H1 (cell line): ENCODE results near the gene PDE6B. TPM values are rescaled to one million over a fixed set of nuclear protein-coding genes. Genes with fewer than 3 reads are reported as not detected.

Source experiments
- CHD7 ChIP-seq: fragments of 300-600 bp; sonication (generic); IDR thresholded peaks from 2 replicates; pipeline ENCODE4 v1.7.1; 2012; ENCODE audit warnings: low read length, moderate library complexity, mild to moderate bottlenecking, inconsistent platforms; ENCODE audit not compliant: insufficient replicate concordance
- RAD21 ChIP-seq, 2 experiments: IDR thresholded peaks in 1 of 2; conservative IDR thresholded peaks in 1 of 2; 2 replicates each; pipeline ENCODE4 v1.6.1; 2011; ENCODE audit warnings: low read depth in 2 of 2, low read length in 2 of 2, improper control_type of control experiment in 1 of 2, inconsistent platforms in 1 of 2, mild to moderate bottlenecking in 1 of 2, moderate library complexity in 1 of 2
- RXRA ChIP-seq: IDR thresholded peaks from 2 replicates; pipeline ENCODE4 v1.6.1; 2011; ENCODE audit warnings: low read depth, mild to moderate bottlenecking, low read length, moderate library complexity; ENCODE audit not compliant: insufficient read depth
- SP4 ChIP-seq: IDR thresholded peaks from 2 replicates; pipeline ENCODE4 v1.6.1; 2012; ENCODE audit warnings: low read length, inconsistent platforms
- SRF ChIP-seq: IDR thresholded peaks from 2 replicates; pipeline ENCODE4 v1.6.1; 2011; ENCODE audit warnings: mild to moderate bottlenecking, low read depth, low read length, moderate library complexity
- polyA plus RNA-seq, 7 experiments: library from polyadenylated mRNA; depleted of rRNA in 3 of 7; stranded (reverse) in 5 of 7; unstranded in 2 of 7; fragments of >200 nt in 5 of 7; fragments of 200-250 nt in 2 of 7; gene quantifications; 1 replicate in 5 of 7; 2 replicates in 1 of 7; 4 replicates in 1 of 7; pipeline versions ENCODE4 v1.2.1 to v1.2.3, GENCODE V29; 2011 to 2013; ENCODE audit warnings: missing spikeins in 2 of 7, mixed read lengths in 2 of 7
- total RNA-seq: library from RNA; stranded (reverse); fragmentation: NEBNext Ultra II Directional; extraction: Animal tissue kit (Norgen Biotek cat#: 25700); gene quantifications from 2 replicates; pipeline ENCODE4 v1.2.1, GENCODE V29; 2021

Gene PDE6B
- total and polyA plus RNA-seq, 2 of the 8 experiments (the other 6 are each of a cell fraction or from before 2014, with no cell fraction given), result 4.1 to 8.4 TPM

DNA sequence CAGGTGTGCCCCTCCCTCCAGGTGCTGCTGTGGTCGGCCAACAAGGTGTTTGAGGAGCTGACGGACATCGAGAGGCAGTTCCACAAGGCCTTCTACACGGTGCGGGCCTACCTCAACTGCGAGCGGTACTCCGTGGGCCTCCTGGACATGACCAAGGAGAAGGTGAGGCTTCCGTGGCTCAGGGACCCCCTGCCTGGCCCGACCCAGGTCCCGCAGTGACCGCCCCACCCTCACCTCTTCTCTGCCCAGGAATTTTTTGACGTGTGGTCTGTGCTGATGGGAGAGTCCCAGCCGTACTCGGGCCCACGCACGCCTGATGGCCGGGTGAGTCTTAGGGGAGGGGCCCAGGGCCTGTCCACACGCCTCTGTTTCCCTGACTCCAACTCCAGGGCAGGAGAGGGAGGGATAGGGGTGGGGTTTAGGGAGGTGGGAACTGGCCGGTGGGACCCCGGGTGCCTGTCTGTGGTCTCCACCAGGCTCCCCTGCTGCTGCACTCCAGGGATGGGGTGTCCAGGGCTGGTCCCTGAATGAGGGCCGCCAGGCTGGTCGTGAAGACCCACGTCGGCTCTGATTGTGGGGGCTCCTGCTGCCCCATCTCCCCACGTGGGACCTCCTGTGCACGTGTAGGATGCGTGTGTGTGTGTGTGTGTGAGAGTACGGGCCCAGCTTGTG lies 28.6 kb downstream of the PDE6B start (continued):
- TF ChIP-seq CHD7 (no peak), SP4 (no peak), RXRA (no peak), RAD21 (IDR thresholded peaks at IDR 0.05 in 1 of 2, conservative IDR thresholded peaks at IDR 0.05 in 1 of 2; ENCODE audit: low read depth in 2 of 2, low read length in 2 of 2) (no peak), SRF (no peak)
